ENCODE data around the gene P4HA3.

Gene P4HA3

DNA sequence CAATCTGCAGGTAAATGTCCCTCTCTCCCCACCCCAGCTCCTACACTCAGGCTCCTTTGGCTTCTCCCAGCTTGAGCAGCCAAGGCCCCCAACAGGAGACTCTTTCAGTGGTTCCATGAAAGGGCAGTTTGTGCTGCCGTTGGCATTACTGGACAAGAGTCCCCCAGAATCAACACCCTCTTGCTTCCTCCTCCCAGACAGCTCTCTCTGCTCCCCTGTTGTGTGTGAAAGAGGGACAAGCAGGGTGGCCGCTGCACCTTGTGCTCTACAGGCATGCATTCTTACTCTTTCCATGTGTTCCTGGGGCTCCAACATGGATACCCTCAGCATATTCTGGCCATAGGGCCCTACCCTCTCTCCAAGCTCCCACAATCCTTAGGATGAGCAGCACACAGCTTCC, 48.7 kb downstream of the P4HA3 start:
- no peak for DNase-seq (ENCODE audit: low spot score)

DNA sequence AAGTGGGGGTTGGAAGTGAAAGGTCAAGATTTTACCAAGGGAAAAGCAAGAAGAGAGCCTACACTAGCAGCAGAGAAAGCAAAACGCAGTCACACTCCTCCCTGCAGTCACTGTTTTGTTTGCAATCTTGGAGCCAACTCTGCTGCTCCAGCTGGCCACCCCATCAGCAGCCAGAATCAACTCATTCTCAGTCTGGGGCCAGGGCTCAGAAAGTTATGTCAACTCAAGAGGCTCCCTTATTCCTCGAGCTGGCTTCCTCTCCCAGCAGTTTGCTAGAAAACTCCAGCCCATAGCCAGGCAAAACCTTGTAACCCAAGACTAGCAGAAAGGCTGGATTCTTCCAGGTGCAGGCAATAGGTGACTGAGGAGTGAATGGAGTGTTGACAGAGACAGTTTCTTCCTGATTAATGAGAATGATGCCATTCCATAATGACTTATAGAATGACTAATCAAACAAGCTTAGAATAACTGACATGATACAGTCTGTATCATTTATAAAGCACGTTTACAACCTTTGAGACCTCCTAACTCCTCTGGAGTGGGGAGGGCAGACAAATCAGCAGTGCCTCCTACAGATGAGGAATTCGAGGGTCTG, 53.4 kb downstream of the P4HA3 start:
- no peak for DNase-seq (ENCODE audit: low spot score)

DNA sequence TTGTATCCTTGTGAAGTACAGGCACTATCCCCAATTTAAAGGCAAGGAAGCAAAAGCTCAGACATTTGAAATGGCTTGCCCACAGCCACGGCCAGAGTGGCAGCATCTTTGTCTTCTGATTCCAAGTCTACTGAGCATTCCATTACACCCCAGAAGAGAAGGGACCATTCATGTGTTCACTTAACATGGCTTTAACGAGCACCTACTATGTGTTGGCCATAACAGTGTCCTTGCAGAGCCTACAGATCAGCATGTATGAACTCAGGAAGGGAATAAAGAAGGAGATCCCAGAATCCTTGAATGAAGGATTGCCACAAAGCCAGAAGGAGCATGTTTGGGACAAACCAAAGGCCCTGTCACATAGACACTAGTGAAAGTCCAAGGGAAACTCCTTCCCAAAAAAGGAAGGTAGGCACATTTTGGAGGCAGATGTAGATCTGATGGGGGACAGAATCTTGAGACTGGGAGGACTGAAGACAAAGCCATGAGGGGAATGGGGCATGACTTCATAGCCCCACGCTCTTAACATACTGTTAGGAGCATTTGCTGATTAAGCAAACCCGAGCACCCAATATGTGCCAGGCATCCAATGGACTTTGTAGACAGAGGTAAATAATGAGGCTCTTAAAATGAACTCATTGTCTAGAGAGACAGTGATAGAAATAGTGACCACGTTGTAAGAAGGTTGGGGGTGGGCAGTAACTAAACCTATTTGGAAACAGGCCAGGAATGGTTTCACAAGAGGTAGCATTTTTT, 54.9 kb downstream of the P4HA3 start:
- no peak for DNase-seq (ENCODE audit: low spot score)

DNA sequence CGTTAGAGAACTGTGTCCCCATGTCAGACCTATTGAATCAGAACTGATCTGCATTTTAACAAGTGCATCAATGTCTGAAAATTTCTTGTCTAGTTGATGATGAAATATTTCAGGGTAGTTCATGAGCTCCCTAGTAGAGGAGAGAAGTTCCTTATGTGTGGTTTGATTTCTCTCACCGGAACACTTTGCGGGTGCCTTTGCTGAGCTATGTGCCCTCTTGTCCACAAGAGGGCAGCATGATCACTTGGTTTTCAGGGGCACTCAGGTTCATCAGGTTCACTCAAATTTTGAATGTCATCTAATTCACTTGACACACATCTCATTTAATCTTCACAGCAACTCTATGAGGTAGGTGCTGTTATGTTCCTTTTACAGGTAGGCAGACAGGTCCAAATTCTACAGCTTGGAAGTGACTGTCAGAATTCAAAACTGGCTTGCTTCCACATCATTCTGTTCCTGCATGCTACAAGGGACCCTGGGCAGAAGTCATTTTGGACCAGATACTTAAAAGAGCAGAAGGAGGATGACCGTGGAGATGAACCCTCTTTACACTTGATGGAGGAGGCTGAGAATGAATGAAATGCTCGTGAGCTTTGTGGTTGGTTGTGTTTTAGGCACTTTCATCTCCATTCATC, 55.6 kb downstream of the P4HA3 start:
- peak; percentile 79 for DNase-seq (ENCODE audit: low spot score)

DNA sequence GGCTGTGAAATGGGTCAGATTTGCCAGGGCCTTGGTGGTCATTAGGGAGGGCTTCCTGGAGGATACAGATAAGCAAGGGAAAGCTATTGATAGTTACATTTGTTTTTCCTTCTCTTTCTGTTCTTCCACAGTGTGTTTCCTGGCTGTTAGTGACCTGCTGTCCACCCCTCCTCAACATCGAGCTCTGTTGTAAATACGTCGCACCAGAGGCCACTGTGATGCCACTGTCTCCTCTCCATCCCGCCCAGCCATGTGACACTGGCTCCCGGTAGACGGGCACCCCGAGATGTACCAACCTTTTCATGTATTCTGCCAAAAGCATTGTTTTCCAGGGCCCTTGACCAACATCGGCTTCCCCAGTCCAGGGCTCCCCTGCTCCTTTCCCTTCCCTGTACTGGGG, 58.1 kb downstream of the P4HA3 start:
- DNase-seq (ENCODE audit: low spot score): no peak

DNA sequence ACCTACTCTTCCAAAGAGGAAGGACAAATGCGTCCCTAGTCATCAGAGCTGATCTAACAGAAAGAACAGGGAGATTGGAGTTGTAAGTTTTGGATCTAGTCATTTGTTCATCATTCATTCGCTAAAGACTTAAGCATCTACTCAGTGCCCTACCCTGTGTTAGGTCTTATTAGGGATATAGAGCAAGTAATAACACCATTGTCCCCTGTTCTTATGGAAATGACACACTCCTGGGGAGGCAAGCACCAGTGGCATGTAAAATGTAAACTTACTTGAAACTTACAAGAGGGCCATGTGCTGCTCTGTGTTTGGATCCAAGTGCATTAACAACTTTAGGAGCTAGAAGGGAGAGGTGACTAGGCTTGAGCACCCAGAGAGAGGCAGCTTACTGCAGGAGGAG, 61.9 kb downstream of the P4HA3 start:
- DNase-seq (ENCODE audit: low spot score): no peak

DNA sequence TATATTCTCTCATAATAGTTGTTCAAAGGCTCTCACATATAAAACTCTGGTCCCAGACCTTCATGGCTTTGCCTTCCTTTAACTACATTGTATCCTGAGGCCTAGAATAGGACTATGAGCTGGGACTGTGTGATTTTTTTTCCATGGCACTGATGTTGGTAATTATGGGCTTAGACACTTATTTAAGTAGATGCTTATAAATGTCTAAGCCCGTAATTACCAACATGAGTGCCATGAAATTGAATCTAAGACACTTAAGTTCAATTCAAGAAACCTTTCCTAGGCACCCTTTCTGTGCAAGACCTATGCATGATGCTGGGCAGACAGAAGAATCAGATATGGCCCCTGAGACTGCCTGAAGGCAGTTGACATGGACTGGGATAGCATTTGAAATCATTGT, 63.0 kb downstream of the P4HA3 start:
- no peak for DNase-seq (ENCODE audit: low spot score)

DNA sequence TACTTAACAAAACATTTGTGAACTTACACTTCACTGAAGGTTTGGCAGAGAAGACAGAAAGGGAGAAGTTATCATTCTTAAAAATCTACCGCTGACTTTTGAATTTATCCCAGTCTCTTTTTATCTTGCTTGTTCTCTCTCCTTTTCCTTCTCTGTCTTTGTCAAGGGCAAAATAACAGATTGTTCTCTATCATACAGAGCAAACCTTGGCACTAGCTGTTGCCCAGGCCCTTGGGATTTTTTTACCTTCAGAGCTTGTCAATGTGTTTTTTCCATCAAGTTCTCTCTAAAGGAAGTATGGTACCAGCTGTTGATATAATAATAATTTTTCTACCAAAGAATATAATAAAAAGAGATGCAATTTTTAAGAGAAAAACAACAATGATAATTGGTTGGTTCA, 73.2 kb downstream of the P4HA3 start:
- DNase-seq (ENCODE audit: low spot score): no peak

DNA sequence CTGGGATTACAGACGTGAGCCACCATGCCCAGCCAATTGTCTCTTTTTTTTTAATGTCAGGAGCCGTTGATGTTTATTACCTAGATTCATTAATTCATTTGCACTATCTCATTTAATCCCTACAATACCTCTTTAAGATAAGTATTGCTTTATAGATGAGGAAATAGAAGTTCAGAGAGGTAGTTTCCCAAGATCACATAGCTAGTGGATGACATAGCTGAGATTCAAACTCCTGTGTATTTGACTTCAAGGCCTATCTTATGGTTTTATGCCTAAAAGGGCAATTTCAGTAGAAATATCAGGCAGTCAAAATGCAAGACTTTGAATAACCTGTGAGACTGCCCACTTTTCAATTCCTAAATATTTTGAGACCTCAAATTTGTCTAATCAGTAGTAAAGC, 73.9 kb downstream of the P4HA3 start:
- no peak for DNase-seq (ENCODE audit: low spot score)

DNA sequence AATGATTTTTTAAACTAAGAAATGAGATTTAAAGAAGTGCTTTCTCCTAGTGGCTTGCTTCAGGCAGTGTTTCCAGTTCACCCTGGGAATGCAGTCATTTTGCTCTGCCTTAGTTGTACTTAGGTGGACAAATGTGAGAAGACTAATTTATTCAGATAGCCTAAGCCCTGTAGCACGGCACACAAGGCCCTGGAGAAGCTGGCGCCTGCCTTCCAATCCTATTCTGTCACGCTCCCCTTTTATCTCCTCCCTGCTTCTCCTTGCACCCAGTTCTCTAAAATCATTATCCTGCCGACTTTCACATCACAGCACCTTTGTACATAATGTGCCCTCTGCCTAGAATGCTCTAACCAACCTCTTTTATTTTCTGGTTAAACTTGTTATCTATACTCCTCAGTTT, 76.3 kb downstream of the P4HA3 start:
- no peak for DNase-seq (ENCODE audit: low spot score)

DNA sequence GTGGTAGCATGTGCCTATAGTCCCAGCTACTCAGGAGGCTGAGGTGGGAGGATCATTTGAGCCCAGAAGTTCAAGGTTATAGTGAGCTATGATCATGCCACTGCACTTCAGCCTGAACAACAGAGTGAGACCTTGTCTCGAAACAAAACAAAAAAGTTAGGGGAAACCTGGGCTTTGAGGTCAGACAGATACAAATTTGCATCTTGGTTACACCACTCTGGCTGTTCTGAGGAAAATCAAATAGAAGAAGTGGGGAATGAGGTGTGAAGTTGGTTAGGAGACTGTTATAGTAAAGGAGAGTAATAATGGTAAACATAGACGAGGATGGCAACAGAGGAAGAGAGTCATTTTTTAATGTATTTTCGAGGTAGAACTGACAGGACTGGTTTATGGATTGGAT, 77.8 kb downstream of the P4HA3 start:
- no peak for DNase-seq (ENCODE audit: low spot score)

DNA sequence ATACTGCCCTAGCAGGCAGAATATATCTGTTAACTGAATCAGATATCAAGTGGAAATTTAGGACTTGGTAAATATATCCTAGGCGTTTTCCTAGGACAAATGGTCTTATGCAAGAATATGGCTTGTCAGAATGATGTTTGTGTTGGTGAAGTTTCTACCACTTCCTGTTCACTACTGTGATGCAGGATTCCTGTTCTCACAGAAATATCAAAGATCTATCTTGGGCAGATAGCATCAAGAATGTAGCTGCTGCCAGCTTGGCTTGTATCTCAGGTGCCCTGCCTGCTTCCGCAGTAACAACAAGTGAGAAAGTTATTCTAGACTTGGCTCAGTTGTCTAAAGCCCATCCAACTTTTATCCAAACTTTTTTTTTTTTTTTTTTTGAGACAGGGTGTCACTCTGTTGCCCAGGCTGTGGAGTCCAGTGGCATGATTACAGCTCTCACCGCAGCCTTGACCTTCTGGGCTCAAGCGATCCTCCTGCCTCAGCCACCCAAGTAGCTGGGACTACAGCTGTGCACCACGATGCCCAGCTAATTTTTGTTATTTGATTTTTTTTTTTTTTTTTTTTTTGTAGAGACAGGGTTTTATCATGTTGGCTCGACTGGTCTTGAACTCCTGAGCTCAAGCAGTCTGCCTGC, 79.0 kb downstream of the P4HA3 start:
- DNase-seq (ENCODE audit: low spot score): no peak

DNA sequence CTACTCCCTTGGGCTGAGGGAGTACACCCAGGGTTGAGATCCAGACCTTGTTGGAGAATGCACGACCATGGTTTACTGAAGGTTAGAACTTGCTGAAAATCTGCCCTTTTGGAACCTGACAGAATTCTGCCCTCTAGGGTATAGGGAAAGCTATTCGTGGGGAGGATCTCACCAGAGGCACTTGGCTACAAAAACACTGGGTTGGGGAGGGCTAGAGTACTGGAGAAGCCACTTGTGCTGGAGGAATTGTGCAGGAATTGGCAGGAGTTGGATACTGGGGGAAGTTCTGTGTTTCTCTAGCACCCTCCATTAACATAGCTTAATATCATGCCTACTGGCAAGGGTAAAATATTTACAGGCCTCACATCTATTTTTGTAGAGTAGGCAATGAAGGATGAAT, 84.5 kb downstream of the P4HA3 start:
- DNase-seq (ENCODE audit: low spot score): no peak

DNA sequence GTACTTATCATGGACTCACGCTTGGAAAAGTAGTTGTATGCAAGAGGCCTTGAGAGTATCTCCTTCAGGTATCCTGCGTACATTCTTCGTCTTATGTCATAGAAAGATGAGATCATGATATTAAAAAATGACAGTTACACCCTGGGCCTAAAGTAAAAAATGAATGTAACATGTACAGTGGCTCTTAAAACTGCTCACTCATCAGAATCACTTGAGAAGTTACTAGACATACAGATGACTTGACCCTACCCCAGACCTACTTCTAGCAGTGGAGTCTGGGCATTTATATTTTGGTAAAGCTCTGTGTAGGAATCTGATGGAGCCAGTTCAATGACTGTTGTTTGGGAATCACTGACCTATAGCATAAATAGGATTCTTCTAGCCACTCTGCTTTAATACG, 85.9 kb downstream of the P4HA3 start:
- no peak for DNase-seq (ENCODE audit: low spot score)

DNA sequence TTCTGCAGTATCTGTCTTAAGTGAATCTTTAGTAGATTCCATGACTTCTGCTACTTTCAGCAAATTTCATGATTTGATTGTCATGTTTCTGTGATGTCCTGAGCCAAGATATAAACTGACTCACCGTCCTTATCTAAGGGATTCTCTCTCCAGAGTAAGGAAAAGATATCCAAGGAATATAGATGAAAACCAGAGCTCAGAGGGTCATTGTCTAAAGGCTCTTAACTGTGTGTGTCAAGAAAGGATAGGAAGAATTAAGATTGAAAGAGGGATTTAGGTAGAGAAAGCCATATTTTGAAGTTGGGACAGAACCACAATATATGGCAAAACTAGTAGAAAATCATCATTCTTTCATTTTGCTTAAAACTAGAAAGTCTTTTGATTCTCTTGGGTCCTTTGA, 89.6 kb downstream of the P4HA3 start:
- no peak for DNase-seq (ENCODE audit: low spot score)

DNA sequence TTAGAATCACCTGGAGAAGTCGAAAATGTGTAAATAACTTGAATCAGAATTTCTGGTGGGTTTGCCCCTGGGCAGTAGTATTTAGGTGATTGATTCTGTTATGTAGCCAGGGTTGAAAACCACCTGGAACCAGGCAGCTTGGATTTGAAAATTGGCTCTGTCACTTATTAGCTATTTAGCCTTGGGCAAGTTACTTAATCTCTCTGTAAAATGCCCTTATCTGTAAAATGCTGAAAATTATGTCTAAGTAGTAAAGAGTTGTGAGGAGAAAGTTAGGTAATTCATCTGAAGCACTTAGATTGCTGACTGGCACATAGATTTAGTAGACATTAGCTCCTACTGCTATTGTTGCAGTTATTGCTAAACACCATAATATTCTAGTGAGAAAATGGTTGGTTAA, 91.1 kb downstream of the P4HA3 start:
- DNase-seq (ENCODE audit: low spot score): no peak
